HG03378 (cell line): Measurements from ENCODE around the gene SNRPD3.
"Not testable (repeated sequence)": the region's sequence is repeated elsewhere in the genome, so short reads cannot be mapped to it uniquely, and the experiment has no call there.

Experiments
- ATAC-seq: cut with Tn5 transposase; IDR thresholded peaks from one replicate; pipeline ENCODE4 v1.9.1; 2021; ENCODE audit warnings: mild to moderate bottlenecking, moderate library complexity; ENCODE audit not compliant: unreplicated experiment

Gene SNRPD3

GRCh38 chr22:24590596-24591173, 34.9 kb downstream of the SNRPD3 start:
- ATAC-seq = no peak

DNA sequence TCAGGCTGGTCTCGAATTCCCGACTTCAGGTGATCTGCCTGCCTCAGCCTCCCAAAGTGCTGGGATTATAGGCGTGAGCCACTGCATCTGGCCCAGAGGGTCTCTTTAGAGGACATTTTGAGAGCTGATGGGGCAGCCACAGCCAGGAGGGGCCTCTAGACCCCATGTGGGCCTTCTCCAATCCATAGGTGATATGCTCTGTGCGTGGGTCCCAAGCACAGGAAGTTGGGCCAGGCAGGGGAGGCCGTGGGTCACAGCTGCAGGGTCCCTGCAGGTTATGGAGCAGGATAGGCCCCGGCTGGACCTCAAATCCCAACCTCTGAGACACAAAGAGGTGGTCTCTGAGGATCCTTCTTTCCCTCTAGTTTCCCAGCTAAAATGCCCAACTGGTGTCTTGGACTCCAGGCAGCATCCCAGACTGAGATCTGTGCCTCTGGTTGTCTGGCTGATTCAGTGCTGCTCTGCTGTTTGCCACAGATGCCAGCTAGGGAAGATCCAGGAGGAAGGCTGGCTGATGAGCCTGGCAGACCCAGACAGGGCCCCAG, 35.6 kb downstream of the SNRPD3 start:
- ATAC-seq = no peak

GRCh38 chr22:24592058-24592850, 36.5 kb downstream of the SNRPD3 start:
- no peak for ATAC-seq

- ATAC-seq = no peak
Observed at GRCh38 chr22:24592851-24593558, 37.2 kb downstream of the SNRPD3 start, which contains the start of gene LRRC75B. LRRC75B (minus strand) TSS chr22:24593073; CDS start chr22:24593039, 34 bp downstream.

DNA sequence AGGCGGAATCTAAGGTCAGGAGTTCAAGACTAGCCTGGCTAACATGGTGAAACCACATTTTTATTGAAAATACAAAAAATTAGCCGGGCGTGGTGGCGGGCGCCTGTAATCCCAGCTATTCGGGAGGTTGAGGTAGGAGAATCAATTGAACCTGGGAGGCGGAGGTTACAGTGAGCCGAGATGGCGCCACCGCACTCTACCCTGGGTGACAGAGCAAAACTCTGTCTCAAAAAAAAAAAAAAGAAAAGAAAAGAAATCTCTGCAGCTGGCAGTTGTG, 37.7 kb downstream of the SNRPD3 start:
- not testable (repeated sequence) for ATAC-seq

DNA sequence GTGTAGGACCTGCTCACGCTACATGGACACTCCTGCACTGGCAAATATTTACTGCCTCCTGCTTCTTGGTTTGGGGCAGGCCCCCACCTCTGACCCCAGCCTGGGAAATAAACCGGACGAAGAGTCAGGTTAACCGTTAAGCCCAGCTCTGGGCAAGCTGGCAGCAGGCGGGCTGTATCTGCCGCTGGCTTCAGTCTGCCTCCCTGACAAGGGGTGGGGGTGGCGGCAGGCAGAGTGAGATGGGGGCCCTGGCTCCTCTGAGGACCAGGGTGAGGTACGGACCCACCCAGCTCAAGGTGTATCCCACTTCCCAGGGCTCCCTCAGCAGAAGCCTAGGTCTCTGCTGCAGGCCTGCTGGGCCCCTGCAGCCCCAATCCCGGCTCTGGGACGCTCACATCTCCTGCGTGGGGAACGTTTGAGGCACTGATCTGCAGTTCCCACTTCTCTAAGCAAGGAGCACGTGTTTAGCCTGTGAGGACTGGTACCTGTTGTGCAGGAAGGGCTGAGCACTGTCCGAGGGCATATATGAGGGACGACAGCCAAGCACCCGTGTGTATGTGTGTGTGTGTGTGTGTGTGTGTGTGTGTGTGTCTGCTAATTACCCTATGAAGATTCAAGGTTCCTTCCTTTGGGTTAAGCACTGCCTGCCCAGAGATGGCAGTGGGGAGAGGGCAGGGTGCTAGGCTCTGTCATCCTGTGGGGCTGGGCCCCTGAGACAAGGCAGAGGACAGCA, 38.2 kb downstream of the SNRPD3 start:
- ATAC-seq = no peak

- no peak for ATAC-seq
Observed at GRCh38 chr22:24594569-24595120, 38.8 kb downstream of the SNRPD3 start.

DNA sequence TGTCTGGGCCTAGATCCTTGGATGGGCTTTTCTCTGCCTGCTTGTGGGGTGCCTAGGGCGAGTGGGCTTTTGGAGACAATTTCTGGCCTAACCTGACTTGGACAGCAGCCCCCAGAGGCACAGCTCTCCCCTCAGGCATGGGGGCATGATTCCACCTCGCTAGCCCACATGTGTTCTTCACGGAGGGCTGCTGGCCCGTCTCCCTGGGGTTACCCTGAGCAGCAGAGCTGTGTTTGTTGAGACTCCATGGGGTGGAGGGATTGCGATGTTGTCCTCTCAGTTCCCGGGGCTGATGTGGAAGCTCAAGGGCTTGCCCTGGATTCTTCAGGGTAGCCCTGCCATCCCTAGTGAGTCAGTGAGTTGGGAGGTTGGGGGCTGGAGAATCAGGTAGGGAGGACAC, 39.4 kb downstream of the SNRPD3 start:
- no peak for ATAC-seq

DNA sequence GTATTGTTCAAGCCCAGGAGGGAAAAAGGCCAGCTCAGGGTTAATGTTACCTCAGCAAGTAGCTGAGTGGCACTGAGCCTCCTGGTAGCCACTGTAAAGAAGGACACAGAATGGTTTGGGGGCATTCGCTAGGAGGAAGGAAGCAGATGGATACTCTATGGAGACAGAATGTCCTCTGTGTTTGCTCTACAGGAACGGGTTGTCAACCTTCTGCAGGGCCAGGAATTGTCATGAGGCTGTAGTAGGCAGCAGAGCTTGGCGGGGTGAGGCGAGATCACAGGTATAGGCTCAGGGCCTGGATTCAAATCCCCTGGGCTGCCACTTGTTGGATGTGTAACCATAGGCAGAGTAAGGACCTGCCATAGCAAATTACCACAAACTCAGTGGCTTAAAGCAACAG, 40.1 kb downstream of the SNRPD3 start:
- ATAC-seq = no peak

- ATAC-seq = not testable (repeated sequence)
Observed at GRCh38 chr22:24597076-24597475, 41.3 kb downstream of the SNRPD3 start.

DNA sequence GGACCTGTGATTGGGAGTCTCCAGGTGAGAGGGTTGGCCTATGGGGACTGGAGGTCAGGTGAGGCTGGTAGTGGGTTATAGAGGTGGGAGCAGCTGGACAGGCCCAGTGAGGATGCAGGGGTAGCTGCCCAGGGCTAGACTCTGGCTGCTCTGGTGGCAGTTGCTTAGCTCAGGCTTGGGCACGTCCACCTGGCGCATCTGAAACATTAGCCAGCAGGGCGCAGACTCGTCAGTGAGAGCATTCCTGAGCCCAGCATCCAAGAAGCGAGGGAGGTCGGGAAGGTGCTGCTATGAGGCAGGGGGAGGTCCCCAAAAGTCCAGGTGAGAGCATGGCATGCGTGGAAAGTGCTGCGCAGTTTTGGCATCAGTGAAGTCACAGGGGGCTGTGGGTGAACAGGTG, 43.7 kb downstream of the SNRPD3 start:
- no peak for ATAC-seq

- ATAC-seq = not testable (repeated sequence)
Observed at GRCh38 chr22:24599958-24600715, 44.3 kb downstream of the SNRPD3 start.

GRCh38 chr22:24601217-24602104, 45.7 kb downstream of the SNRPD3 start:
- ATAC-seq = no peak

- not testable (repeated sequence) for ATAC-seq
Observed at GRCh38 chr22:24602105-24602749, 46.4 kb downstream of the SNRPD3 start.

DNA sequence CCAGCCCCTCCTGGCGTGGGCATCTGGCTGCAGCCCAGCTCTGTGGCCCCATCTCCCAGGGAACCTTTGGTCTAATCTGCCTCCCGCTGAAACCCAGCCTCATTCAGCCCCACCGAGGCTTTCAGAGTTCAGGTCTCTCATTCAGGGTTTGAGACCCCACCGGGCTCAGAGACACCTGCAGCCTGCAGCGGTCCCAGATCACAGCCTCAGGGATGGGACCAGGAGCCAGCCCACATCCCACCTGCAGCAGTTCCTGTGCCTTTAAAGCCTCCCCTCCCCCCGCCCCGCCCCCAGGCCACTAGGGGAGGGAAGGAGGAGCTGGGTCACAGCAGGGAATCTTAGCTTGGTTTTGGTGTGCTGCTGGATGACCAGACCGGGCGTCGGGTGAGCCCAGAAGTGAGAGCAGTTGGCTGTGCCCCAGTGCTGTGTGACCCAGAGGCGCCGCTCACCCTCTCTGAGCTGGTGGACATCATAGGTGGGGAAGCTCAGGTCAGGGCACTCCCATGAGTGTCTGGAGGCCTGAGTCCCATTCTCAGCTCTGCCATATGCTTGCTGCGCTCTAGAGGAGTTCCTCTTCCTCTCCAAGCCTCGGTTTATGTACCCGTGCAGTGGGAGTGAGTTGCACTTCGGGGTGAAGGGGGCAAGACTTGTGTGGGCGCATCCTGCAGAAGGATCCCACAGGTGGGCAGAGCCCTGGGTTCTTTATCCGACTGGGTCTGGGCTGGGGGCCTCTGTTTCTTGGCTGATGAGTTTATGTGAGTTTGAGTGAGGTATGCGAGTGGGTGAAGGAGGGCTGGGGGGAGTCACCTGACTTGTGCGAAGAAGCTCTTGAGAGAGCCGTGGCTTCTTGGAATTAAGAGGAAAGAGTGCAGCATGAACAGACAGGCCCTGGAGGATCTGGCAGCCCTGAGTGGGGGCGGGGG, 47.3 kb downstream of the SNRPD3 start, which contains the start of gene GGT1:
Gene GGT1, plus strand, starts transcription at position 347 of the 923 bp plus-strand sequence. CDS start 7,889 bp downstream, outside the sequence.
- not testable (repeated sequence) for ATAC-seq

- ATAC-seq = not testable (repeated sequence)
Observed at GRCh38 chr22:24603770-24604629, 48.2 kb downstream of the SNRPD3 start.
